Measurements from ENCODE around the gene SLC6A11. TPM values are rescaled to one million over a fixed set of nuclear protein-coding genes. Genes with fewer than 3 reads are reported as not detected.

Gene SLC6A11
- 0.03 and 0.04 TPM in 2 replicates for polyA plus RNA-seq (2011; rRNA removed)
- 0.03 TPM in 2 replicates for polyA plus RNA-seq (2012; cell fraction: cytosol; rRNA removed)
- polyA plus RNA-seq (2012; cell fraction: nucleus; rRNA removed): 0.04 TPM in 2 replicates
- 0.03 to 0.09 TPM (median 0.04 TPM) in 3 replicates for polyA plus RNA-seq (2017; fragmentation: RNase III; extraction: RNeasy Plus Mini Kit Qiagen cat#74134 plus additional on column Dnase treatment)
- not detected in 2 replicates for polyA minus RNA-seq (2011; rRNA and poly(A)+ RNA removed)

- no peak for FAIRE-seq
- Histone ChIP-seq H3K4me3 (peak within 1 kb of the TSS; percentile 37; the same call in 2 of the 3 replicates), H3K9me3 (no peaks in the 10 kb centered on the region), H3K4me2 (peak within 1 kb of the TSS; percentile 84), H3K27ac (peak within 1 kb of the TSS in 1 of 2 experiments; percentile 18; a peak in 1 of 6 replicates), H3K4me1 (no peaks in the 10 kb centered on the region)
- peak; percentile 44 to 59; a peak in 5 of 6 replicates for ATAC-seq
- ChIA-PET POLR2A (no interaction called here), CTCF (interaction anchor here (0.6 kb wide), 1 partner anchor 33 kb away, joined by 3 read pairs; no protein-coding TSS in a partner anchor)
- 18% methylated on average over 37 of the region's 96 CpGs for whole genome bisulfite sequencing (ENCODE audit: missing lambda C conversion rate)
- DNase-seq (ENCODE audit: low read depth in 1 of 2, low spot score in 1 of 2): no peak
- TF ChIP-seq, protein P1, sequence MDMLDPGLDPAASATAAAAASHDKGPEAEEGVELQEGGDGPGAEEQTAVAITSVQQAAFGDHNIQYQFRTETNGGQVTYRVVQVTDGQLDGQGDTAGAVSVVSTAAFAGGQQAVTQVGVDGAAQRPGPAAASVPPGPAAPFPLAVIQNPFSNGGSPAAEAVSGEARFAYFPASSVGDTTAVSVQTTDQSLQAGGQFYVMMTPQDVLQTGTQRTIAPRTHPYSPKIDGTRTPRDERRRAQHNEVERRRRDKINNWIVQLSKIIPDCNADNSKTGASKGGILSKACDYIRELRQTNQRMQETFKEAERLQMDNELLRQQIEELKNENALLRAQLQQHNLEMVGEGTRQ (IDR thresholded peaks at IDR 0.05): no peak
- TF ChIP-seq EP300 (IDR thresholded peaks at IDR 0.05) (no peak), RCOR1 (IDR thresholded peaks at IDR 0.05; ENCODE audit: low read depth, low read length) (no peak), CBX2 (IDR thresholded peaks at IDR 0.05; ENCODE audit: borderline replicate concordance, low read depth) (no peak), ZSCAN20 (CRISPR knock-in tag; IDR thresholded peaks at IDR 0.05) (no peak), NR3C1 (IDR thresholded peaks at IDR 0.05) (no peak), PHF8 (IDR thresholded peaks at IDR 0.05; ENCODE audit: borderline replicate concordance, low read depth) (no peak), FOXS1 (CRISPR knock-in tag; IDR thresholded peaks at IDR 0.05) (no peak), MAZ (IDR thresholded peaks at IDR 0.05; ENCODE audit: borderline replicate concordance, low read depth, low read length) (no peak), ZNF302 (CRISPR knock-in tag; IDR thresholded peaks at IDR 0.05) (no peak), CTCF (IDR thresholded peaks at IDR 0.05) (no peak), POLR2AphosphoS2 (conservative IDR thresholded peaks at IDR 0.05; ENCODE audit: low read length) (no peak), HOXB5 (CRISPR knock-in tag; IDR thresholded peaks at IDR 0.05) (no peak), SREBF2 (IDR thresholded peaks at IDR 0.05) (no peak), JUN (IDR thresholded peaks at IDR 0.05) (no peak)
- TF ChIP-seq, protein P2, sequence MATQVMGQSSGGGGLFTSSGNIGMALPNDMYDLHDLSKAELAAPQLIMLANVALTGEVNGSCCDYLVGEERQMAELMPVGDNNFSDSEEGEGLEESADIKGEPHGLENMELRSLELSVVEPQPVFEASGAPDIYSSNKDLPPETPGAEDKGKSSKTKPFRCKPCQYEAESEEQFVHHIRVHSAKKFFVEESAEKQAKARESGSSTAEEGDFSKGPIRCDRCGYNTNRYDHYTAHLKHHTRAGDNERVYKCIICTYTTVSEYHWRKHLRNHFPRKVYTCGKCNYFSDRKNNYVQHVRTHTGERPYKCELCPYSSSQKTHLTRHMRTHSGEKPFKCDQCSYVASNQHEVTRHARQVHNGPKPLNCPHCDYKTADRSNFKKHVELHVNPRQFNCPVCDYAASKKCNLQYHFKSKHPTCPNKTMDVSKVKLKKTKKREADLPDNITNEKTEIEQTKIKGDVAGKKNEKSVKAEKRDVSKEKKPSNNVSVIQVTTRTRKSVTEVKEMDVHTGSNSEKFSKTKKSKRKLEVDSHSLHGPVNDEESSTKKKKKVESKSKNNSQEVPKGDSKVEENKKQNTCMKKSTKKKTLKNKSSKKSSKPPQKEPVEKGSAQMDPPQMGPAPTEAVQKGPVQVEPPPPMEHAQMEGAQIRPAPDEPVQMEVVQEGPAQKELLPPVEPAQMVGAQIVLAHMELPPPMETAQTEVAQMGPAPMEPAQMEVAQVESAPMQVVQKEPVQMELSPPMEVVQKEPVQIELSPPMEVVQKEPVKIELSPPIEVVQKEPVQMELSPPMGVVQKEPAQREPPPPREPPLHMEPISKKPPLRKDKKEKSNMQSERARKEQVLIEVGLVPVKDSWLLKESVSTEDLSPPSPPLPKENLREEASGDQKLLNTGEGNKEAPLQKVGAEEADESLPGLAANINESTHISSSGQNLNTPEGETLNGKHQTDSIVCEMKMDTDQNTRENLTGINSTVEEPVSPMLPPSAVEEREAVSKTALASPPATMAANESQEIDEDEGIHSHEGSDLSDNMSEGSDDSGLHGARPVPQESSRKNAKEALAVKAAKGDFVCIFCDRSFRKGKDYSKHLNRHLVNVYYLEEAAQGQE (IDR thresholded peaks at IDR 0.05): no peak
- TF ChIP-seq, protein P3, sequence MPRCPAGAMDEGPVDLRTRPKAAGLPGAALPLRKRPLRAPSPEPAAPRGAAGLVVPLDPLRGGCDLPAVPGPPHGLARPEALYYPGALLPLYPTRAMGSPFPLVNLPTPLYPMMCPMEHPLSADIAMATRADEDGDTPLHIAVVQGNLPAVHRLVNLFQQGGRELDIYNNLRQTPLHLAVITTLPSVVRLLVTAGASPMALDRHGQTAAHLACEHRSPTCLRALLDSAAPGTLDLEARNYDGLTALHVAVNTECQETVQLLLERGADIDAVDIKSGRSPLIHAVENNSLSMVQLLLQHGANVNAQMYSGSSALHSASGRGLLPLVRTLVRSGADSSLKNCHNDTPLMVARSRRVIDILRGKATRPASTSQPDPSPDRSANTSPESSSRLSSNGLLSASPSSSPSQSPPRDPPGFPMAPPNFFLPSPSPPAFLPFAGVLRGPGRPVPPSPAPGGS (IDR thresholded peaks at IDR 0.05): no peak
Observed at GRCh38 chr3:10816019-10816862, at the start of gene SLC6A11. TSS of gene SLC6A11 (plus strand) at chr3:10816228. CDS start at chr3:10816266, 38 bp downstream.
